K562 (cell line): ENCODE measurements around the gene FDPS. TPM values are rescaled to one million over a fixed set of nuclear protein-coding genes. Genes with fewer than 3 reads are reported as not detected.
A peak's percentile ranks its signal among the peaks of the same experiment; 100 is the strongest.

ENCODE experiments used
- ELF4 ChIP-seq: fragments of 450-650 bp; formaldehyde crosslinking; IDR thresholded peaks from 2 replicates; pipeline ENCODE4 v1.4.0; 2022; ENCODE audit warnings: missing genetic modification characterization
- FOS ChIP-seq: IDR thresholded peaks from 3 replicates; pipeline ENCODE4 v1.6.1; 2011; ENCODE audit not compliant: insufficient read length; ENCODE audit errors: extremely low read depth
- IFI16 ChIP-seq: fragments of 250-450 bp; sonication (Bioruptor Pico); IDR thresholded peaks from 2 replicates; pipeline ENCODE4 v2.1.2; 2022; ENCODE audit warnings: mild to moderate bottlenecking, inconsistent platforms
- RFX7 ChIP-seq: fragments of 250-450 bp; sonication (Bioruptor Pico); IDR thresholded peaks from 2 replicates; pipeline ENCODE4 v1.5.1; 2021; ENCODE audit warnings: mild to moderate bottlenecking
- STAT5B ChIP-seq: fragments of 250-450 bp; sonication (Bioruptor Pico); IDR thresholded peaks from 2 replicates; pipeline ENCODE4 v1.8.0; 2021; ENCODE audit warnings: mild to moderate bottlenecking, inconsistent platforms
- TFE3 ChIP-seq: fragments of 450-650 bp; formaldehyde crosslinking; IDR thresholded peaks from 2 replicates; pipeline ENCODE4 v1.4.0; 2020; ENCODE audit warnings: mild to moderate bottlenecking, mixed read lengths
- ZBED1 ChIP-seq: IDR thresholded peaks from 2 replicates; pipeline ENCODE4 v1.6.1; 2014
- ZKSCAN1 ChIP-seq: fragments of 150-350 bp; IDR thresholded peaks from 2 replicates; pipeline ENCODE4 v1.6.1; 2016; ENCODE audit warnings: low read depth, low read length
- ZNF280A ChIP-seq: fragments of 450-650 bp; IDR thresholded peaks from 2 replicates; pipeline ENCODE4 v1.6.1; 2018; ENCODE audit warnings: mild to moderate bottlenecking, low read depth; ENCODE audit not compliant: partially characterized antibody
- ZNF449 ChIP-seq: fragments of 250-450 bp; sonication (Bioruptor Pico); IDR thresholded peaks from 2 replicates; pipeline ENCODE4 v1.8.0; 2022; ENCODE audit warnings: moderate library complexity, mild to moderate bottlenecking, inconsistent platforms
- ZNF639 ChIP-seq, 2 experiments: fragments of 200-800 bp in 1 of 2; sonication (Bioruptor generic) in 1 of 2; sonication (generic) in 1 of 2; formaldehyde crosslinking in 1 of 2; IDR thresholded peaks in 1 of 2; conservative IDR thresholded peaks in 1 of 2; 2 replicates each; pipeline versions ENCODE4 v1.5.0 to v1.6.1; 2016 to 2020; ENCODE audit warnings: missing compliant biosample characterization in 1 of 2, missing genetic modification characterization in 1 of 2, missing genetic modification reagents in 1 of 2
- polyA plus RNA-seq, 8 experiments: library from polyadenylated mRNA; depleted of rRNA in 4 of 8; stranded (reverse) in 5 of 8; unstranded in 3 of 8; fragments of >200 nt; fragmentation: Nextera tagmentation in 2 of 8; fragmentation: Illumina TruSeq in 1 of 8; extraction: Ambion mirVana in 2 of 8; extraction: Trizol in 1 of 8; gene quantifications; 2 replicates each; pipeline versions ENCODE4 v1.2.1 to v1.2.3, GENCODE V29; 2011 to 2014; ENCODE audit warnings: inconsistent platforms in 1 of 8, missing spikeins in 1 of 8
- total RNA-seq, 7 experiments: library from RNA; depleted of rRNA in 6 of 7; stranded (reverse); fragments of >200 nt in 6 of 7; fragmentation: Illumina TruSeq in 2 of 7; extraction: Trizol in 2 of 7; gene quantifications; 2 replicates each; pipeline versions ENCODE4 v1.2.1 to v1.2.3, GENCODE V29; 2011 to 2021; ENCODE audit warnings: low replicate concordance in 1 of 7
- TF ChIP-seq, protein P1 (sequence below): sonication (generic); formaldehyde crosslinking; IDR thresholded peaks from 2 replicates; pipeline ENCODE4 v1.8.1; 2023; ENCODE audit warnings: missing genetic modification reagents, mild to moderate bottlenecking, borderline replicate concordance

FDPS gene
- total and polyA plus RNA-seq, 9 of the 15 experiments (the other 6 are each of a cell fraction or from before 2014, with no cell fraction given), result 247 to 884 (median 360) TPM

DNA sequence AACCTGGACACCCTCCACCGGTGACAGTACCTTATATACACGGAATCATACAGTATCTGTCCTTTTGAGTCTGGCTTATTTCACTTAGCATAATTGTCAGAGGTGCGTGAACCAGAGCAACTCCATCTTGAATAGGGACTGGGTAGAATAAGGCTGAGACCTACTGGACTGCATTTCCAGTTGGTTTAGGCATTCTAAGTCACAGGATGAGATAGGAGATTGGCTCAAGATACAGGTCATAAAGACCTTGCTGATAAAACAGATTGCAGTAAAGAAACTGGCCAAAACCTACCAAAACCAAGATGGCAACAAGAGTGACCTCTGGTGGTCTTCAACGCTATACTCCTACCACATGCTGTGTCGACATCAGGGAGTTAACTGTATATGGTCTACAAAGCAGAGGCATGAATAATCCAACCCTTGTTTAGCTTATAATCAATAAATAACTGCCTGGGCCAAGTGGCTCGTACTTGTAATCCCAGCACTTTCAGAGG, 1.4 kb upstream of the FDPS start (continued):
- no peak for TF ChIP-seq TFE3 (CRISPR knock-in tag)
- TF ChIP-seq ELF4 (CRISPR knock-in tag), result peak; percentile 85; the same call in 1 of the 2 replicates
- TF ChIP-seq ZBED1, result no peak
- TF ChIP-seq FOS, result no peak
- TF ChIP-seq IFI16 (CRISPR knock-in tag), result peak; percentile 89
- peak in 1 of 2 experiments; percentile 95; a peak in 2 of 4 replicates for TF ChIP-seq ZNF639 (CRISPR knock-in tag; conservative IDR thresholded peaks at IDR 0.05 in 1 of 2, IDR thresholded peaks at IDR 0.05 in 1 of 2)
- peak; percentile 79; the same call in 1 of the 2 replicates for TF ChIP-seq STAT5B (CRISPR knock-in tag)
- TF ChIP-seq, protein P1, sequence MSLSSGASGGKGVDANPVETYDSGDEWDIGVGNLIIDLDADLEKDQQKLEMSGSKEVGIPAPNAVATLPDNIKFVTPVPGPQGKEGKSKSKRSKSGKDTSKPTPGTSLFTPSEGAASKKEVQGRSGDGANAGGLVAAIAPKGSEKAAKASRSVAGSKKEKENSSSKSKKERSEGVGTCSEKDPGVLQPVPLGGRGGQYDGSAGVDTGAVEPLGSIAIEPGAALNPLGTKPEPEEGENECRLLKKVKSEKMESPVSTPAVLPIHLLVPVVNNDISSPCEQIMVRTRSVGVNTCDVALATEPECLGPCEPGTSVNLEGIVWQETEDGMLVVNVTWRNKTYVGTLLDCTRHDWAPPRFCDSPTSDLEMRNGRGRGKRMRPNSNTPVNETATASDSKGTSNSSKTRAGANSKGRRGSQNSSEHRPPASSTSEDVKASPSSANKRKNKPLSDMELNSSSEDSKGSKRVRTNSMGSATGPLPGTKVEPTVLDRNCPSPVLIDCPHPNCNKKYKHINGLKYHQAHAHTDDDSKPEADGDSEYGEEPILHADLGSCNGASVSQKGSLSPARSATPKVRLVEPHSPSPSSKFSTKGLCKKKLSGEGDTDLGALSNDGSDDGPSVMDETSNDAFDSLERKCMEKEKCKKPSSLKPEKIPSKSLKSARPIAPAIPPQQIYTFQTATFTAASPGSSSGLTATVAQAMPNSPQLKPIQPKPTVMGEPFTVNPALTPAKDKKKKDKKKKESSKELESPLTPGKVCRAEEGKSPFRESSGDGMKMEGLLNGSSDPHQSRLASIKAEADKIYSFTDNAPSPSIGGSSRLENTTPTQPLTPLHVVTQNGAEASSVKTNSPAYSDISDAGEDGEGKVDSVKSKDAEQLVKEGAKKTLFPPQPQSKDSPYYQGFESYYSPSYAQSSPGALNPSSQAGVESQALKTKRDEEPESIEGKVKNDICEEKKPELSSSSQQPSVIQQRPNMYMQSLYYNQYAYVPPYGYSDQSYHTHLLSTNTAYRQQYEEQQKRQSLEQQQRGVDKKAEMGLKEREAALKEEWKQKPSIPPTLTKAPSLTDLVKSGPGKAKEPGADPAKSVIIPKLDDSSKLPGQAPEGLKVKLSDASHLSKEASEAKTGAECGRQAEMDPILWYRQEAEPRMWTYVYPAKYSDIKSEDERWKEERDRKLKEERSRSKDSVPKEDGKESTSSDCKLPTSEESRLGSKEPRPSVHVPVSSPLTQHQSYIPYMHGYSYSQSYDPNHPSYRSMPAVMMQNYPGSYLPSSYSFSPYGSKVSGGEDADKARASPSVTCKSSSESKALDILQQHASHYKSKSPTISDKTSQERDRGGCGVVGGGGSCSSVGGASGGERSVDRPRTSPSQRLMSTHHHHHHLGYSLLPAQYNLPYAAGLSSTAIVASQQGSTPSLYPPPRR (CRISPR knock-in tag), result no peak
- TF ChIP-seq RFX7 (CRISPR knock-in tag), result peak; percentile 92
- 0 out of 2 replicates have a peak, but pooled peaks have one; percentile 35 for TF ChIP-seq ZKSCAN1
- TF ChIP-seq ZNF280A, result no peak
- TF ChIP-seq ZNF449, result peak; percentile 98
